MM.1S (cell line): ENCODE measurements around the gene TMEM121B.

Source experiments
- EZH2 ChIP-seq: fragments of 300-600 bp; sonication (generic); optimal IDR thresholded peaks from 2 replicates; pipeline ENCODE3; 2017; ENCODE audit warnings: low read depth, mild to moderate bottlenecking, antibody characterized with exemption, low read length, mixed read lengths
- EZH2phosphoT487 ChIP-seq: fragments of 300-600 bp; sonication (generic); IDR thresholded peaks from 2 replicates; pipeline ENCODE4 v1.6.1; 2018; ENCODE audit warnings: antibody characterized with exemption, low read length
- TF ChIP-seq, protein P1 (sequence below): fragments of 300-600 bp; sonication (generic); IDR thresholded peaks from 2 replicates; pipeline ENCODE4 v1.5.1; 2016; ENCODE audit warnings: antibody characterized with exemption, low read length, mixed read lengths

DNA sequence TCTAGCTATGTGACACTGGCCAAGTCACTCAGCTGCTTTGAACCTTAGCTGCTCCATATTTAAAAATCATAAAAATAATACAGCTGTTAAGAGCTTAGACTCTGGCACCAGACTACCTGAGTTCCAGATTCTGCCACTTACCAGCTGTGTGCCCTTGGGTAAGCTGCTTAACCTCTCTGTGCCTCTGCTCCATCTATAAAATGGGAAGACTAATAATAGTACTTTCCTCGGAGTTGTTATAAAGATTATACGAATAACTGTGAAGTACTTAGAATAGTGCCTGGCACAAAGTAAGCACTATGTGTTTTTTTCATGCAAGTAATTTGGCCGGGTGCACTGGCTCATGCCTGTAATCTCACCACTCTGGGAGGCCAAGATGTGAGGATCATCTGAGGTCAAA, 36.6 kb upstream of the TMEM121B start:
- TF ChIP-seq, protein P1, sequence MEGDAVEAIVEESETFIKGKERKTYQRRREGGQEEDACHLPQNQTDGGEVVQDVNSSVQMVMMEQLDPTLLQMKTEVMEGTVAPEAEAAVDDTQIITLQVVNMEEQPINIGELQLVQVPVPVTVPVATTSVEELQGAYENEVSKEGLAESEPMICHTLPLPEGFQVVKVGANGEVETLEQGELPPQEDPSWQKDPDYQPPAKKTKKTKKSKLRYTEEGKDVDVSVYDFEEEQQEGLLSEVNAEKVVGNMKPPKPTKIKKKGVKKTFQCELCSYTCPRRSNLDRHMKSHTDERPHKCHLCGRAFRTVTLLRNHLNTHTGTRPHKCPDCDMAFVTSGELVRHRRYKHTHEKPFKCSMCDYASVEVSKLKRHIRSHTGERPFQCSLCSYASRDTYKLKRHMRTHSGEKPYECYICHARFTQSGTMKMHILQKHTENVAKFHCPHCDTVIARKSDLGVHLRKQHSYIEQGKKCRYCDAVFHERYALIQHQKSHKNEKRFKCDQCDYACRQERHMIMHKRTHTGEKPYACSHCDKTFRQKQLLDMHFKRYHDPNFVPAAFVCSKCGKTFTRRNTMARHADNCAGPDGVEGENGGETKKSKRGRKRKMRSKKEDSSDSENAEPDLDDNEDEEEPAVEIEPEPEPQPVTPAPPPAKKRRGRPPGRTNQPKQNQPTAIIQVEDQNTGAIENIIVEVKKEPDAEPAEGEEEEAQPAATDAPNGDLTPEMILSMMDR, result no peak
- TF ChIP-seq EZH2 (no peak), EZH2phosphoT487 (no peak)
